ENCODE data around the gene MLLT10. TPM values are rescaled to one million over a fixed set of nuclear protein-coding genes. Genes with fewer than 3 reads are reported as not detected.

MLLT10 gene
- total and polyA plus RNA-seq, 9 of the 15 experiments (the other 6 are each of a cell fraction or from before 2014, with no cell fraction given), result 18.8 to 81.4 (median 64.2) TPM

- intact Hi-C loops (cut with micrococcal nuclease), result no loop called here
- Histone ChIP-seq H3K4me3 (no peak overlapping the region), H3K27me3 (ENCODE audit: control insufficient read depth in 2 of 2, insufficient read depth in 2 of 2, low read length in 2 of 2) (no peaks in the 10 kb centered on the region), H3K9me3 (replicated peaks; ENCODE audit: control insufficient read depth, insufficient read depth, low read depth, low read length) (no peaks in the 10 kb centered on the region), H3K27ac (ENCODE audit: extremely low read depth, low read depth, low read length) (peak overlapping the region; percentile 19; the same call in 1 of the 3 replicates), H2AFZ (ENCODE audit: low read depth, low read length) (no peak overlapping the region), H4K20me1 (replicated peaks; ENCODE audit: control insufficient read depth, insufficient read depth, low read length) (no peaks in the 10 kb centered on the region), H3K79me2 (ENCODE audit: control insufficient read depth, insufficient read depth, low read length) (peaks cover 17% of the 10 kb centered on the region; the same call in 2 of the 3 replicates), H3K4me2 (ENCODE audit: insufficient read depth, low read length) (no peak overlapping the region), H3K9ac (ENCODE audit: insufficient read depth in 1 of 2, low read depth in 2 of 2, low read length in 2 of 2) (no peak overlapping the region), H3K36me3 (ENCODE audit: control insufficient read depth, insufficient read depth, low read length) (peaks cover 51% of the 10 kb centered on the region), H3K4me1 (replicated peaks in 1 of 2; ENCODE audit: control insufficient read depth in 2 of 2, insufficient read depth in 2 of 2, low read length in 2 of 2) (peaks cover 0 to 8% of the 10 kb centered on the region in 2 experiments; a peak in 2 of 5 replicates), H3K9me1 (ENCODE audit: control insufficient read depth, insufficient read depth, low read length) (no peaks in the 10 kb centered on the region)
- ATAC-seq (peak; percentile 59; the same call in 2 of the 3 replicates), FAIRE-seq (no peak), DNase-seq (ENCODE audit: extremely low read depth in 1 of 4, low spot score in 3 of 4) (no peak)
- CTCF ChIA-PET (ENCODE audit: low intra/inter-chr PET ratio), result no interaction called here
- POLR2A ChIA-PET, result interaction anchor here (1.2 kb wide), 1 partner anchor 44 kb away, joined by 3 read pairs; no protein-coding TSS in a partner anchor
- BruUV-seq (replicated peaks), result no TSS peak
- in situ Hi-C loops (cut with MboI), result no loop called here
- 0 out of 2 replicates have a peak, but pooled peaks have one; percentile 2 for TF ChIP-seq IRF9 (tag; IDR thresholded peaks at IDR 0.05)
- TF ChIP-seq CEBPG (CRISPR knock-in tag; IDR thresholded peaks at IDR 0.05), result no peak; the same call in 1 of the 2 replicates
- TF ChIP-seq CEBPG (tag; conservative IDR thresholded peaks at IDR 0.05 in 1 of 2, IDR thresholded peaks at IDR 0.05 in 1 of 2), result peak in 1 of 2 experiments; percentile 76; a peak in 3 of 4 replicates
- TF ChIP-seq ZNF584 (CRISPR knock-in tag; IDR thresholded peaks at IDR 0.05; ENCODE audit: low read depth), result 0 out of 2 replicates have a peak, but pooled peaks have one; percentile 56
- no peak for TF ChIP-seq ZNF133 (CRISPR knock-in tag; IDR thresholded peaks at IDR 0.05)
- 0 out of 2 replicates have a peak, but pooled peaks have one; percentile 22 for TF ChIP-seq BACH1 (tag; IDR thresholded peaks at IDR 0.05)
- no peak for TF ChIP-seq SAFB2 (IDR thresholded peaks at IDR 0.05; ENCODE audit: borderline replicate concordance, low read depth, low read length, severe bottlenecking)
- peak; percentile 29; the same call in 1 of the 2 replicates for TF ChIP-seq ZNF175 (CRISPR knock-in tag; IDR thresholded peaks at IDR 0.05; ENCODE audit: low read depth)
- no peak for TF ChIP-seq CUX1 (CRISPR knock-in tag; IDR thresholded peaks at IDR 0.05)
- no peak for TF ChIP-seq MCM3 (IDR thresholded peaks at IDR 0.05)
- peak; percentile 28; the same call in 1 of the 2 replicates for TF ChIP-seq CXXC5 (CRISPR knock-in tag; IDR thresholded peaks at IDR 0.05)
- 0 out of 2 replicates have a peak, but pooled peaks have one; percentile 21 for TF ChIP-seq GABPA (tag; conservative IDR thresholded peaks at IDR 0.05; ENCODE audit: low read depth)
- TF ChIP-seq NR2C2 (CRISPR knock-in tag; IDR thresholded peaks at IDR 0.05), result no peak
- peak; percentile 59; the same call in 1 of the 2 replicates for TF ChIP-seq NR2C2 (tag; IDR thresholded peaks at IDR 0.05)
- peak; percentile 19; the same call in 1 of the 2 replicates for TF ChIP-seq DMBX1 (CRISPR knock-in tag; IDR thresholded peaks at IDR 0.05; ENCODE audit: borderline replicate concordance)
- no peak for TF ChIP-seq ZNF76 (CRISPR knock-in tag; IDR thresholded peaks at IDR 0.05; ENCODE audit: borderline replicate concordance)
- 0 out of 2 replicates have a peak, but pooled peaks have one; percentile 32 for TF ChIP-seq SMAD4 (CRISPR knock-in tag; conservative IDR thresholded peaks at IDR 0.05)
These were observed 153.9 kb downstream of the MLLT10 start for GRCh38 chr10:21688009-21688332.
